Neural crest cell (in vitro differentiated cells): Measurements from ENCODE around the gene AKAP11. TPM values are rescaled to one million over a fixed set of nuclear protein-coding genes. Genes with fewer than 3 reads are reported as not detected.
A peak's percentile ranks its signal among the peaks of the same experiment; 100 is the strongest.

Source experiments
- DNase-seq: peaks from one replicate; pipeline ENCODE4 v3.0.0; 2021; ENCODE audit warnings: low read depth, mixed read lengths, low spot score
- H3K27ac Mint-ChIP-seq: one replicate; pipeline ENCODE4 v1.8.0; 2021; ENCODE audit warnings: mild to moderate bottlenecking, mixed read lengths; ENCODE audit not compliant: unreplicated experiment
- H3K27me3 Mint-ChIP-seq: 2 replicates; pipeline ENCODE4 v1.8.0; 2021; ENCODE audit warnings: low read depth, mild to moderate bottlenecking, mixed read lengths
- H3K36me3 Mint-ChIP-seq: 2 replicates; pipeline ENCODE4 v1.8.0; 2021; ENCODE audit warnings: low read depth, mild to moderate bottlenecking, mixed read lengths
- H3K4me1 Mint-ChIP-seq: 2 replicates; pipeline ENCODE4 v1.8.0; 2021; ENCODE audit warnings: mixed read lengths
- H3K4me3 Mint-ChIP-seq: one replicate; pipeline ENCODE4 v1.8.0; 2021; ENCODE audit warnings: mild to moderate bottlenecking, mixed read lengths
- H3K9me3 Mint-ChIP-seq: 2 replicates; pipeline ENCODE4 v1.8.0; 2021; ENCODE audit warnings: mixed read lengths
- CTCF ChIP-seq: fragments of 200-600 bp; sonication (generic); conservative IDR thresholded peaks from 2 replicates; pipeline ENCODE4 v1.5.0; 2021; ENCODE audit warnings: antibody characterized with exemption, mild to moderate bottlenecking
- total RNA-seq: library from RNA; stranded (reverse); gene quantifications from 2 replicates; pipeline ENCODE4 v1.2.1, GENCODE V29; 2021

AKAP11 gene
- total RNA-seq, 1 donor from 2014 or later: 27.4 TPM

GRCh38 chr13:42305503-42305902, 33.6 kb downstream of the AKAP11 start:
- H3K4me3 Mint-ChIP-seq: no peak overlapping the region
- TF ChIP-seq CTCF: no peak
- H3K9me3 Mint-ChIP-seq: no peaks in the 10 kb centered on the region
- H3K27me3 Mint-ChIP-seq: no peaks in the 10 kb centered on the region
- no peak for DNase-seq
- peaks cover 47% of the 10 kb centered on the region for H3K36me3 Mint-ChIP-seq
- no peak overlapping the region for H3K27ac Mint-ChIP-seq
- peaks cover 7% of the 10 kb centered on the region for H3K4me1 Mint-ChIP-seq

GRCh38 chr13:42307461-42307860, 35.5 kb downstream of the AKAP11 start:
- H3K9me3 Mint-ChIP-seq: no peaks in the 10 kb centered on the region
- H3K4me1 Mint-ChIP-seq: peaks cover 10% of the 10 kb centered on the region
- no peaks in the 10 kb centered on the region for H3K27me3 Mint-ChIP-seq
- DNase-seq: no peak
- H3K4me3 Mint-ChIP-seq: no peak overlapping the region
- TF ChIP-seq CTCF: no peak
- H3K36me3 Mint-ChIP-seq: peaks cover 38% of the 10 kb centered on the region
- no peak overlapping the region for H3K27ac Mint-ChIP-seq

GRCh38 chr13:42312817-42313431, 41.0 kb downstream of the AKAP11 start:
- Mint-ChIP-seq H3K4me1 (peaks cover 9% of the 10 kb centered on the region), H3K27ac (no peak overlapping the region), H3K27me3 (no peaks in the 10 kb centered on the region), H3K4me3 (no peak overlapping the region), H3K36me3 (peaks cover 14% of the 10 kb centered on the region), H3K9me3 (no peaks in the 10 kb centered on the region)
- DNase-seq: no peak
- TF ChIP-seq CTCF: no peak

- Mint-ChIP-seq H3K9me3 (no peaks in the 10 kb centered on the region), H3K4me3 (no peak overlapping the region), H3K27me3 (no peaks in the 10 kb centered on the region), H3K36me3 (peaks cover 2% of the 10 kb centered on the region), H3K27ac (no peak overlapping the region), H3K4me1 (peaks cover 23% of the 10 kb centered on the region)
- DNase-seq: no peak
- TF ChIP-seq CTCF: no peak
These were observed 46.6 kb downstream of the AKAP11 start for GRCh38 chr13:42318570-42318969.

- H3K27ac Mint-ChIP-seq: peak overlapping the region; percentile 91
- no peaks in the 10 kb centered on the region for H3K27me3 Mint-ChIP-seq
- TF ChIP-seq CTCF: no peak
- peak; percentile 14 for DNase-seq
- H3K4me3 Mint-ChIP-seq: peak overlapping the region; percentile 61
- peaks cover 23% of the 10 kb centered on the region for H3K4me1 Mint-ChIP-seq
- H3K9me3 Mint-ChIP-seq: no peaks in the 10 kb centered on the region
- H3K36me3 Mint-ChIP-seq: peaks cover 2% of the 10 kb centered on the region
These were observed 48.4 kb downstream of the AKAP11 start for GRCh38 chr13:42320375-42320787.
